H7 (cell line): ENCODE data around the gene NCBP3. TPM values are rescaled to one million over a fixed set of nuclear protein-coding genes. Genes with fewer than 3 reads are reported as not detected.
"Not testable (repeated sequence)": the region's sequence is repeated elsewhere in the genome, so short reads cannot be mapped to it uniquely, and the experiment has no call there.

Source experiments
- DNase-seq: peaks from one replicate; pipeline ENCODE4 v3.0.0; 2012
- H3K27me3 ChIP-seq: 2 replicates; pipeline ENCODE4 v1.6.0; 2011; ENCODE audit warnings: mild to moderate bottlenecking, low read length; ENCODE audit not compliant: control insufficient read depth, insufficient read depth
- H3K36me3 ChIP-seq: replicated peaks from 2 replicates; pipeline ENCODE4 v1.5.1; 2011; ENCODE audit warnings: low read length; ENCODE audit not compliant: control insufficient read depth, insufficient read depth
- H3K4me3 ChIP-seq: 2 replicates; pipeline ENCODE4 v1.5.1; 2011; ENCODE audit warnings: low read depth, mild to moderate bottlenecking, control low read depth, low read length, moderate library complexity; ENCODE audit not compliant: insufficient read depth
- total RNA-seq: library from RNA; depleted of rRNA; stranded (reverse); fragments of >200 nt; shearing (Covaris generic); gene quantifications from 2 replicates; pipeline ENCODE4 v1.2.3, GENCODE V29; 2014

Gene NCBP3
- total RNA-seq, 1 experiment from 2014 or later, result 17.5 TPM

- peak; percentile 27 for DNase-seq
- Histone ChIP-seq H3K27me3 (no peaks in the 10 kb centered on the region), H3K4me3 (no peak overlapping the region), H3K36me3 (peaks cover 1% of the 10 kb centered on the region)
Measured at GRCh38 chr17:3801347-3801746, 44.7 kb downstream of the NCBP3 start.

- Histone ChIP-seq H3K36me3 (no peaks in the 10 kb centered on the region; the same call in none of the 2 replicates), H3K27me3 (no peaks in the 10 kb centered on the region), H3K4me3 (no peak within 1 kb of the TSS)
- peak; percentile 39 for DNase-seq
Measured at GRCh38 chr17:3800362-3801271, 45.4 kb downstream of the NCBP3 start, which contains the start of gene ITGAE. Gene ITGAE, minus strand, starts transcription at chr17:3801188. Its CDS starts 44 bp downstream, at chr17:3801144.

DNA sequence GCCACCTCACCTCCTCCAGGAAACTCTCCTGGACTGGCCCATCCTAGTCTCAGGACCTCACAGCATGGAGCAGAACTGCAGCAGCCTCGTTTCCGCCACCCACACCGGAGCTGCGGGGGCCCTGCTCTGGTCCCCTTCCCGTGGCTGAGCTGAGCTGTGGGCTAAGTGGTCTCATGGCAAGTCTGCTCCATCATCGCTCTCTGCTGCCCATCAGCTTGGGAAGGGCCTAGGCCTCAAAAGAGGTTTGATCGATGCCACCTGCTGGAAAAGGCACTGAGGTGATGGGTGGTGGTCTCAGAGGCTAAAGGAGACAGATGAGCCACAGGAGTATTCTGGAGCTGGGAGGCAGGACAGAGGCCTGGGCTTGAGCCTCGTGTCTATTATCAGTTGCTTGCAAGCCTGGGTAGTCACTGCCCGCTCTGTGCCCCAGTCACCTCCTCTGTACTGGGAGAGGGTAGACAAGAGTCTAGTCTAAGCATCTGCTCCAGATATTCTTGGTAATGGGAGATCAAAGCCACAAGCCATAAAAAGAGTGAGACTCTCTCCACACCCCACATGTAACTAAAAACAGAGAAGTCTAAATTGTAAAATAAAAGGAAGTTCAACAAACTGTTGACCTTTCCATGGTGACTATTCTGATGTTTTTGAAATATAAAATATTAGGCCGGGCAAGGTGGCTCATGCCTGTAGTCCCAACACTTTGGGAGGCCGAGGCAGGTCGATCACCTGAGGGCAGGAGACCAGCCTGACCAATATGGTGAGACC is 46.7 kb downstream of the NCBP3 start:
- no peaks in the 10 kb centered on the region; the same call in none of the 2 replicates for H3K36me3 ChIP-seq
- H3K27me3 ChIP-seq, result no peaks in the 10 kb centered on the region
- peak; percentile 62 for DNase-seq
- H3K4me3 ChIP-seq, result no peak overlapping the region

- H3K27me3 ChIP-seq, result no peaks in the 10 kb centered on the region
- H3K36me3 ChIP-seq, result no peaks in the 10 kb centered on the region; the same call in none of the 2 replicates
- DNase-seq, result no peak
- no peak overlapping the region for H3K4me3 ChIP-seq
Measured at GRCh38 chr17:3798273-3799180, 47.5 kb downstream of the NCBP3 start.

DNA sequence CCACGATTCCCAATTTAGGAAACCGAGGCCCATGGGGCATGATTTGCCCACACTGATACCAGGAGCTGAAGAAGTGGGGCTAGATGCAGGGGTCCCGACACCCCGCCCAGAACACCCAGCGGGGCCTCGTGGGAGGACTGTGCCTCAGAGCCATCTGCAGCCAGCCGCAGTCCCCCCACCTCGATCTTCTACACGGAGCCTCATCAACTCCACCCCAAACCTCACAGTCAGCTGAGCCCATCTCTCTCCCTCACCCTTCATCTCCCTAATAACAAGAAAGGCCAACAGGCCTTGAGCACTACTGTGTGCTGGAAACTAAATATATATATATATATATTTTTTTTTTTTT is 49.2 kb downstream of the NCBP3 start:
- Histone ChIP-seq H3K4me3 (no peak overlapping the region), H3K27me3 (no peaks in the 10 kb centered on the region), H3K36me3 (no peaks in the 10 kb centered on the region; the same call in none of the 2 replicates)
- peak; percentile 40 for DNase-seq

GRCh38 chr17:3796110-3796821 is 49.8 kb downstream of the NCBP3 start:
- Histone ChIP-seq H3K36me3 (no peaks in the 10 kb centered on the region; the same call in 1 of the 2 replicates), H3K4me3 (no peak overlapping the region), H3K27me3 (no peaks in the 10 kb centered on the region)
- DNase-seq, result peak; percentile 44

DNA sequence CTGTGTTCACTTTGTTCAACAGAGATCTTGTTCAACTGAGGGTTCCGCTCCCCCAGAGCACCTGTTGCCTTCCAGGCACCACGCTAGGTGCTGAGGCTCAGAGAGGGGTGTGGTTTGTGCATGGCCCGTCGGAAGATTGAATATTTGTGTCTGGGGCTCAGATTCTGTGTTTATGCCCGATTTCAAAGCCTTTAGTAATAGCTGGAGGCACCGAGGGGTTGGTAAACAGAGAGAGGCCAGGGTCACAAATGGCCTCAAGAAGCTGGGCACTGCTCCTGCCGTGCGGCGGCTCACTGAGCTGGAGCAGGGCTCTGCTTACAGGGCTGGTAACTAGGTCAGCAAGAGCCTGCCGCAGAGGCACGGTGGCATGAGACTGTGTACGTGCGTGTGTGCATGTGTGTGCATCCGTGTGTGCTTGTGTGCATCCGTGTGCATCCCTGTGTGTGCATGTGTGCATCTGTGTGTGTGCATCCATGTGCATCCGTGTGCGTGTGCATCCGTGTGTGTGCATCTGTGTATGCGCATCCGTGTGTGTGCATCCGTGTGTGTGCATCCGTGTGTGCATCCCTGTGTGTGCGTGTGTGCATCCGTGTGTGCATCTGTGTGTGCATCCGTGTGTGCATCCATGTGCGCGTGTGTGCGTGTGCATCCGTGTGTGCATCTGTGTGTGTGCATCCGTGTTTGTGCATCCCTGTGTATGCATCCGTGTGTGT is 50.5 kb downstream of the NCBP3 start:
- Histone ChIP-seq H3K4me3 (no peak overlapping the region), H3K27me3 (no peaks in the 10 kb centered on the region), H3K36me3 (no peaks in the 10 kb centered on the region; the same call in 1 of the 2 replicates)
- DNase-seq, result peak; percentile 36

- H3K4me3 ChIP-seq, result no peak overlapping the region
- no peaks in the 10 kb centered on the region; the same call in 1 of the 2 replicates for H3K36me3 ChIP-seq
- peak; percentile 70 for DNase-seq
Measured at GRCh38 chr17:3794557-3795389, 51.3 kb downstream of the NCBP3 start.

DNA sequence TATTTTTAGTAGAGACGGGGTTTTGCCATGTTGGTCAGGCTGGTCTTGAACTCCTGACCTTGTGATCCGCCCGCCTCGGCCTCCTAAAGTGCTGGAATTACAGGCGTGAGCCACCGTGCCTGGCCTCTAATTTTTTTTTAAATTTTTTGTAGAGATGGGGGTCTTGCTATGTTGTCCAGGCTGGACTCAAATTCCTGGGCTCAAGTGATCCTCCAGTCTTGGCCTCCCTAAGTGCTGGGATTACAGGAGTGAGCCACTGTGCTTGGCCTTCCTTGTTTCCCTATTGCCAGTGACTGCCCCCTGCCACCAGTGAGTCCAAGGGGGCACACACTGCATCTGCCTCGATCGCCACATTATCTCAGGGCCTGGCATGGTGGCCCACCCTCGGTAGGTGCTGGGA is 51.9 kb downstream of the NCBP3 start:
- not testable (repeated sequence) for H3K27me3 ChIP-seq

More at GRCh38 chr17:3794557-3795389, 51.3 kb downstream of the NCBP3 start:
- no peaks in the 10 kb centered on the region for H3K27me3 ChIP-seq

DNA sequence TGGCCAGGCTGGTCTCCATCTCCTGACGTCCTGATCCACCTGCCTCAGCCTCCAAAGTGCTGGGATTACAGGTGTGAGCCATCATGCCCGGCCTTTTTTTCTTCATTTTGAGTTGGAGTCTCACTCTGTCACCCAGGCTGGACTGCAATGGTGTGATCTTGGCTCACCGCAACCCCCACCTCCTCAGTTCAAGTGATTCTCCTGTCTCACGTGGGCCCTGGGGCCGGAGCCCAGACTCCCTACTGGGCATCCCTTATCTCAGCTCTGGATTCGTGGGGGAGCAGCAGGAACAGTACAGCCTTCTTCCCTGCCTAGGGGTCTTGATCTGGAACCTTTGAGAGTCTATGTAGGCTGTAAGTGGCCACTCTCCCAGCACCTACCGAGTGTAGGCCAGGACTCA is 52.8 kb downstream of the NCBP3 start:
- DNase-seq, result not testable (repeated sequence)

More for the DNA sequence above, 51.9 kb downstream of the NCBP3 start:
- not testable (repeated sequence) for DNase-seq, H3K36me3 ChIP-seq, H3K4me3 ChIP-seq

GRCh38 chr17:3792481-3792880 is 53.6 kb downstream of the NCBP3 start:
- DNase-seq, result no peak
- Histone ChIP-seq H3K4me3 (no peak overlapping the region), H3K36me3 (no peaks in the 10 kb centered on the region; the same call in 1 of the 2 replicates), H3K27me3 (no peaks in the 10 kb centered on the region)

More for the DNA sequence above, 52.8 kb downstream of the NCBP3 start:
- not testable (repeated sequence) for H3K4me3 ChIP-seq, H3K27me3 ChIP-seq, H3K36me3 ChIP-seq

DNA sequence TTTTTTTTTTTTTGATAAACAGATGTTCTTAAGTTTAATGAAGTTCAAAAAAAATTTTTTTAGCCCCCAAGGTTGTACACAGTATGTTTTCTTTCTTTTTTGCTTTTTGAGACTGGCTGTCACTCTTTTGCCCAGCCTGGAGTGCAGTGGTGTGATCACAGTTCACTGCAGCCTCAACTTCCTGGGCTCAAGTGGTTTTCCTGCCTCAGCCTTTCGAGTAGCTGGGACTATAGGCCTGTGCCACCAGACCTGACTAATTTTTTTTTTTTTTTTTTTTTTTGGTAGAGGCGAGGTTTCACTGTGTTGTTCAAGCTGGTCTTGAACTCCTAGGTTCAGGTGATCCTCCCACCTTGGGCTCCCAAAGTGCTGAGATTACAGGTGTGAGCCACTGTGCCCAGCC is 57.8 kb downstream of the NCBP3 start:
- no peak for DNase-seq
- no peaks in the 10 kb centered on the region for H3K27me3 ChIP-seq
- H3K4me3 ChIP-seq, result no peak overlapping the region
- H3K36me3 ChIP-seq, result no peaks in the 10 kb centered on the region
